Erythroblast (primary cell): ENCODE data around the gene RAB3D.

ENCODE experiments used
- GATA1 ChIP-seq: IDR thresholded peaks from 2 replicates; pipeline ENCODE4 v1.6.1; 2011; ENCODE audit warnings: low read depth, mild to moderate bottlenecking, control low read depth, low read length, moderate library complexity
- POLR2A ChIP-seq: IDR thresholded peaks from 2 replicates; pipeline ENCODE4 v1.6.1; 2011; ENCODE audit warnings: mild to moderate bottlenecking, low read length

DNA sequence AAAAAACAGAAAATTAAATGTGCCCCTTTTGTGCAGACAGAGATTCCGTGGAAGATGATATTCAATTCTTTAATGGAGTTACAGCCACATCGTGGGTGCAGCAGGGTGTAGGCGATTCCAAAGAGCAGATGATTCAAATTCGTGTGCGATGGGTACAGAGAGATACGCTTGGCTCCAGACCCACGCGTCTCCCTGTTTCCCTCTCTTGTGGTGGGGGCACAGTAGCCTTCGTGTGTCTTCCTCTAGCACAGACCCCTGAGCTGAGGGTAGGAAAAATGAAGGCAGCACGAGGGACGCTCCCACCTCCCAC, 38.7 kb downstream of the RAB3D start:
- no peak for TF ChIP-seq POLR2A
- no peak for TF ChIP-seq GATA1
